HT1080 (cell line): ENCODE data around the gene CPNE8. TPM values are rescaled to one million over a fixed set of nuclear protein-coding genes. Genes with fewer than 3 reads are reported as not detected.

Experiments used
- DNase-seq: peaks from one replicate; pipeline ENCODE4 v3.0.0-alpha.2; 2015; ENCODE audit warnings: low read depth
- total RNA-seq: library from RNA; depleted of rRNA; stranded (reverse); fragments of >200 nt; shearing (Covaris generic); gene quantifications from 2 replicates; pipeline ENCODE4 v1.2.3, GENCODE V29; 2014

Gene CPNE8
- total RNA-seq, 1 experiment from 2014 or later = 17.3 TPM

DNA sequence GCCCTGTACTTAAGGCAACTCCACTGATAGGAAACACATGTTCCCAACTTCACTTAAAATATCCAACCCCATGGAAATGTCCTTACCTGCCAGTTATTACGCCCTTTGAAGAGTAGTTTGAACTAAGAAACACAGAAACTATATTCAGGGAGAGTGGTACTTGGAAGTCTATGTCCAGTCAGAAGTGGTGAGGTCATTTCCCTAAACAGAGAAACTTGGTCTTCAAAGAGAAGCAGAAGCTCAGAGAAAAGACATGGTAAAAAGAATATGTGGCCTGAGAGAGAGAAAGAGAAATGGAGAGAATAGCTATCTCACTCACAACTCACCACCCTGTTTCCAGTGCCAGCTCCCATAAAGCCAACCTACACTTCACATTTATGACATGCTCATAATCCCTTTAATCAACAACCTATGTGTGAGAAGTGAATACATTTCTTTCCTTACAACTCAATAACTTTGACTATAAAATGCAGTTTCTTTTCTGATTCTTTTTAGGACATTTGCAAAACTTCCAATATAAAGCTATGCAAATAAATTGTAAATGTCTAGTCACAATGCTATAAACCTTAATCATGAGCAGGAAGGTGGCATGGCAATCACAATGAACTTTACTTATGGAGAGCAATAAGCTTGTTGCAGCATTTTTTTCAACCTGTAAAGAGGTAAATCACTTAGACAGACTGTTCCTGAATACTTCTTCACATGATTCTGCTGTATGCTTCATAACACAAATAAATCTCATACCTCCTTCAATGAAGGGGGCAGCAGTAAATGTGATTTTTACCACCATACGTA is 67.1 kb downstream of the CPNE8 start:
- DNase-seq = no peak

DNA sequence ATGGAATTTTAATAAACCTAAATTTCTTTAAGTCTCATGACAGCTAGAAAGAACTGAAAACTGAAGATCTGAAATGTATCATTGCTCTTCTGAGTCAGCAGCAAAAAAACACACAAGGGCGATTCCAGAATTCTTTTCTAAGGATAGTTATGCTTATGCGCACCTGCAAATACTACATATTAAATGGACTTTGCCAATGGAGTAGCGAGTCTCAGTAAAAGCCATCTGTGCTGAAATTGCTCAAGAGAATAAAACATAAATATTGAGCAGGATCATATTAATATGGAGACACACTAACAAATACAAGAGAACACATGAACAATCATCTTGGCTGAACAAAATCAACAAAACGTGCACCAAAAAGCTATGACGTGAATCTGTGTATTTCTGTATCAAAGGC is 73.7 kb downstream of the CPNE8 start:
- DNase-seq = no peak

DNA sequence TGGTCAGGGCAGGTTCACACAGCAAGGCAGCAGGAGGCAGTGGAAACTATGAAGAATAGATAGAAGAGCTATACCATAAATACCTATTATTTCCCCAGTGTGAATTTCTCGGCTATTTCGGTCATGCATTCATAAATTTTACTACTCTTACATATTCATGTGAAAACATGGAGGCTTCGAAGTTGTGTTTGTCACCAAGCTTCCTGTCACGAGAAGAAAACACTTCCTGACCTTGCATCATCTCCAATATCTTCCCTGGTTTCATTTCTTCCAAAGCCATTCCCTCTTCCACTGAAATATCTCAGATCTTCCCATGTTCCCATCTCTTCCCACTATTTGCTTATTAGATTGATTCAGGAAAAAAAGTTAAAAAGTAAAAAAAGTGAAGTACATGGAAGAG is 80.4 kb downstream of the CPNE8 start:
- no peak for DNase-seq

DNA sequence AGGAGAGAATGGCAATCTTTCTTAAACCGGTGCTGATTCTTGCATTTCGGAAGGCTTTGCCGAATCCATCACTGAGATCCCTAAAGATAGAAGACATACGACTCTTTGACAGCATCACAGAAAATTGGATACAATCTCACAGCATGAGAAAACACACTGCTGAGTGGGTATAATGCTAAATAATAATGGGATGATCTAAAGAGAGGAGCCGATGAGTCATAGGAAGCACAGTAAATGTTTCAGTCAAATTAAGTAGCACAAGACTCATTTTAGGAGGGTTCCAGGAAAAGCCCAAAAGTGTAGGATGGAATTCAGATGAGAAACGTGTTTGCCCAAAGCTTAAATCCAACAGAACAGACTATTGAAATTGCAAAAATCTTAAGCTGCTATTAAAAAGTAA is 81.7 kb downstream of the CPNE8 start:
- peak; percentile 34 for DNase-seq

DNA sequence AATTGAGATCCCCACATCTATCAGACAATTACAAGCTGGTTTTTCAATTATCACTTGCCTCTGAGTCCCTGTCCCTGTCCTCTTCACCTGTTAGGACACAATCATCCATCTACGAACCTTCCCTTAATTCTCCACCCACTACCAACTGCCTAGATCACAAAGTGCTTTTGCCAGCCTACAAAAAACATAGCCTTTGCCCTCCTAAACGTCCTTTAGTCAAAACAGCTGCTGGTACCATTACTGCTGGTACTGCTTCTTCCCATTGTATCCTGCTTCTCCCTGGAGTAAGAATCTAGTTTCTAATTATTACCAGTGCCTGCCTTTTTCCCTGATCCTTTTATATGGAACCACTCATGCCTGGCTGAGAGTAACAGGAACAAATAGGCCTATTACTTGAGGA is 82.1 kb downstream of the CPNE8 start:
- DNase-seq = no peak

DNA sequence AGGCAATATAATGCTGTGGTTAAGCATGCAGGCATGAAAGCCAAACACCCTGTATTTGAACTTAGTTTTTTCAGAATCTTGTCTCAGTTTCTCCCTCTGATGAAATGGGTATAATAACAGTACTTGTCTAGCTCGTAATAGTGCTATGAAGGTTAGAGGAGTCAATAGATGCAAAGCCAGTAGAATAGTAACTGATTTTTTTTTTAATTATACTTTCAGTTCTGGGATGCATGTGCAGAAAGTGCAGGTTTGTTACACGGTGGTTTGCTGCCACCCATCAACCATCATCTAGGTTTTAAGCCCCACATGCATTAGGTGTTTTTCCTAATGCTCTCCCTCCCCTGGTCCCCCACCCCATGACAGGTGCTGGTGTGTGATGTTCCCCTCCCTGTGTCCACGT is 87.4 kb downstream of the CPNE8 start:
- DNase-seq = no peak

DNA sequence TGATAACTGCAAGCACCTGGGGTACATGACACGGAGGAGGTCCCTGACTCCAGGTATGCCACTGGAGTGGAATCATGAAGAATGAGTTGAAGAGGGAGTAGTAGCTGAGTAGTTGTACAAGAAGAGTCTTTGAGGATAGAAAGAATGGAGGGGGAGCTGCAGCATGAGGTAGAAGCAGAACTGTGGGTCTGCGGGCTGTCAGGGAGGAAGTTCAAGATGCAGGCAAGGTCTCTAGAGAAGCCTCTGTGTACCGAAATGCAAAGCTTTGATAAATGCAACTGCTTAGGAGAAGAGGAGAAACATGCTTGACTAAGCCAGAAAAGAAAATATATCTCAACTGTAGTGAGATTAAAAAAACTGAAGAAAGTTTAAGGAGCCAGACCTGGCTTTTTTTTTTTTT is 91.5 kb downstream of the CPNE8 start:
- DNase-seq = no peak

DNA sequence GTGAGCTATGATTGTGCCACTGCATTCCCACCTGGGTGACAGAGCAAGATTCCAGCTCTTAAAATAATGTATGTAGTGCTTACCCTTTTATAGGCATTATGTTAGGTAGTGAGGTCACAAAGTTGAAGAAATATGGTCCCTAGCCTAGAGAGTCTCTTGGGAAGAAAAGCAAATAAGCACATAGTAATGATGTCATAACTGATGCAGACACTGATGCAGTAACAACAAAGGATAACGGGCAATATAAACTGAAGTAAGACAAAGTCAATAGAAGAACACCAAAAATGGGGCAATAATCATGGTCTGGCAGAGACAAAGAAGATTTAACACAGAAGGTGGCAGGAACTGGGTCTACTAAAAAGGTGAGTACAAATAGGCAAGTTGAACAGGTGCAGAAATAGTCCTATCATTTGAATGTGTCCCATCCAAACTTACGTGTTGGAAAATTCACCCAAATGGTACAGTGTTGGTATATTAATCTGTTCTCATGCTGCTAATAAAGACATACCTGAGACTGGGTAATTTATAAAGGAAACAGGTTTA is 93.5 kb downstream of the CPNE8 start:
- DNase-seq = no peak

DNA sequence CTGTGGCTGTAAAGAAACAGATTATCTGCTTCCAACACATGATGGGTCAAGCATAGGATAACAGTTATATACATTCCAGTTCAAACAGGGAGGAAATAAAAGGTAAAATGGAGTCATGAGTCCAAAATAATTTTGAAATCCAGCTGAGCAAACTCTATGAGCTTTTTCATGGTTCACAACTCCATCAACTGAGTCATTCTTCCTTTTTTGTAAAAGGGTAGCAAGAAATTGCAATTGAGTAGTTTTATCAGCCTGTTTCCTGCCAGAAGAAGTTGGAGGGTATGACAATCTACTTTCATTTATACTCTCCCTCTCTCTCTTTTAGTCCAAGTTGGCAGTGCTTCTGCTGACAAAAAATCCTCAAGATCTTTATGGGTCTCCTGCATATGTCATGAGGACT is 95.6 kb downstream of the CPNE8 start:
- no peak for DNase-seq

DNA sequence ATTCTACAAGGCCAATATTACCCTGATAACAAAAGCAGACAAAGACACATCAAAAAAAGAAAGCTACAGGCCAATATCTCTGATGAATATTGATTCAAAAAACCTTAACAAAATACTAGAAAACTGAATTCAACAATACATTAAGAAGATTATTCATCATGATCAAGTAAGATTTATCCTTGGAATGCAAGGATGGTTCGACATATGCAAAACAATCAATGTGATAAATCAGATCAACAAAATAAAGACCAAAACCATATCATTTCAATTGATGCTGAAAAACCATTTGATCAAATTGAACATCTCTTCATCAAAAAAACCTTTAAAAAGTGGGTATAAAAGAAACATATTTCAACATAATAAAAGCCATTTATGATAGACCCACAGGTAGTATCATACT is 117.3 kb downstream of the CPNE8 start:
- no peak for DNase-seq

DNA sequence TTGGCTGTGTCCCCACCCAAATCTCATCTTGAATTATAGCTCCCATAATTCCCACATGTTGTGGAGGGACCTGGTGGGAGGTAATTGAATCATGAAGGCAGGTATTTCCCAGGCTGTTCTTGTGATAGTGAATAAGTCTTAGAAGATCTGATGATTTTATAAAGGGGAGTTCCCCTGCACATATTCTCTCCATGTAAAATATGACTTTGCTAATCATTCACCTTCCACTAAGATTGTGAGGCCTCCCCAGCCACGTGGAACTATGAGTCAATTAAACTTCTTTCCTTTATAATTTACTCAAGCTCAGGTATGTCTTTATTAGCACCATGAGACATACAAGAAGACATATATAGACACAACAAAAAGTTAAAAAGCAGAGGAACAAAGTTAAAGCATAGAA is 120.0 kb downstream of the CPNE8 start:
- no peak for DNase-seq

DNA sequence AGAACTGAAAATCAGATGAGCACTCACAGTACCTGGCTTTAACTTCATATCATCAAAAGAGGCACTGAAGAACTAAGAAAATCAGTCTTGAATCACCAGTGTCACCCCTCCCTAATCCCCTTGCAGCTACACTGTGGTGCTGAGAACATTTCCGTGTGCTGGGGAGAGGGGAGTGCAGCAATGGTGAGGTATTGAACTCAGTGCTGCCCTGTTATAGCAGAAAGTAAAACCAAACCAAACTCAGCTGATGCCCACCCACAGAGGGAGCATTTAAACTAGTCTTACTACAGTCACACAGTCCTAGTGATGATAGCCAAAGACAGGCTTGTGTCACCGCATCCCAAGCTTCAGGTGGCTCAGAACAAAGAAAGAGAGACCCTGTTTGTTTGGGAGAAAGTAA is 122.1 kb downstream of the CPNE8 start:
- no peak for DNase-seq

DNA sequence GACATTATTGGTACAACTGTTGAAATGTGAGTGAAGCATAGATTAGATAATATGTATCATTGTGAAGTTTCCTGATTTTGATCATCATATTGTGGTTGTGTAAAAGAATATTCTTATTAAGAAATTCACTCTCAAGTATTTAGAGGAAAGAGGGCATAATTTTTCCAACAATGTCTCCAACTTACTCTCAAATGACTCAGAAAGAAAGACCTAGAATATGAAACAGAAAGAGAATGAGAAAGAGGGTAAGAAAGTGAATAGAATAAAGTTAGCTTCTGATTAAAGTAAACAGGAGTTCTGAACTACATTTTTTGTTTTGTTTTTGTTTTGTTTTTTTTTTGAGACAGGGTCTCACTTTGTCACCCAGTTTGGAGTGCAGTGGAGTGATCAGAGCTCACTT is 123.0 kb downstream of the CPNE8 start:
- DNase-seq = no peak

DNA sequence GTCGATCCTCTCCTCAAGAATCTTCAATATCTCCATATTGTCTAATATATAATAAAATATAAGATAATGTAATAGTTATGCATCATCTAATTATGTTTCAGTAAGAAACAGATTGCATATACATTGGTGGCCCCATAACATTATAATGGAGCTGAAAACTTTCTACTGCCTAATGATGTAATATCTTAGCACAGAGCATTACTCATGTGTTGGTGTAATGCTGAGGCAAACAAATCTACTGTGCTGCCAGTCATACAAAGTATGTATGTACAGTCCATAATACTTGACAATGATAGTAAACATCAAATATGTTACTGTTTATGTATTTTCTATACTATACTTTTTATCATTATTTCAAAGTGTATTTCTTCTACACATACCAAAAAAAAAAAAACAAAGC is 128.7 kb downstream of the CPNE8 start:
- no peak for DNase-seq

DNA sequence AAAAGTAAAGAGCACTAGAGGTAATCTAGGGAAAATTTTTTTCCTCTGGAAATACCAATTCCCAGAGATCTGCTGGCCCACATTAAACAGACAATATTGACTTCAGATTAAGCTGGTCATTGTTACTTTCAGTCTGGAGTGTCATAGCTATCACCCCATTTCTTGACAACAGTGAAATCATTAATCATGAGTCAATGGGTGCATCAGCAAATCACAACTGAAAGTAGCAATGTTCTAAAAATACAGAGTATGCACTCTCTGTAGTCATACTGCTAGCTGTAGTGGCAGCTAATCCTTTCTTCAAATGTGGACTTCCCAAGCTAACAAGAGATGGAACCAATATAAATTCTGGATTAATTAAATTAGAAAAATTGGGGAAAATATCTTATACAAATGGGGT is 129.9 kb downstream of the CPNE8 start:
- DNase-seq = no peak

DNA sequence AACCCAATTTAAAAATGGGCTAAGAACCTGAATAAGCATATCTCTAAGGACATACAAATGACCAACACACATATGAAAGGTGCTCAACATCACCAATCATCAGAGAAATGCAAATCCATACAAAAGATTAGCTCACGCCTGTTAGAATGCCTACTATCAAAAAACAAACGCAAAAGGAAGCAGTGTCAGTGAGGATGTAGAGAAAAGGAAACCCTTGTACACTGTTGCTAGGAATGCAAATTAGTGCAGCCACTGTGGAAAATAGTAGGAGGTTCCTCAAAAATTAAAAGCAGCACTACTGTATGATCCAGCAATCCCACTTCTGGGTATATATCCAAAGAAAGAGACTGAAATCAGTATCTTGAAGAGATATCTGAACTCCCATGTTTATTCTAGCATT is 133.0 kb downstream of the CPNE8 start:
- no peak for DNase-seq

DNA sequence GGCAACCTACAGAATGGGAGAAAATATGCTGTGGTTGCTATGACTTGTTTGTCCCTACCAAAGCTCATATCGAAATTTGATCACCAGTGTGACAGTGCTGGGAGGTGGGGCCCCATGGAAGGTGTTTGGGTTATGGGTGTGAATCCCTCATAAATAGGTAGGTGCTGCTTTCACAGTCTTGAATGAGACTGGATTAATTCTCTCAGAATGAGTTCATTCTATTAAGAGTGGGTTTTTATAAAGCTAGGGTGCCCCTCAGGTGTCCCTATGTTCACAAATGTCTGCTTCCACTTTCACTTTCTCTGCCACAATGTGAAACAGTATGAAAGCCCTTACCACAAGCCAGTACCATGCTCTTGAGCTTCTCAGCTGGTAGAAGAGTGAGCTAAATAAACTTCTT is 133.5 kb downstream of the CPNE8 start:
- no peak for DNase-seq

DNA sequence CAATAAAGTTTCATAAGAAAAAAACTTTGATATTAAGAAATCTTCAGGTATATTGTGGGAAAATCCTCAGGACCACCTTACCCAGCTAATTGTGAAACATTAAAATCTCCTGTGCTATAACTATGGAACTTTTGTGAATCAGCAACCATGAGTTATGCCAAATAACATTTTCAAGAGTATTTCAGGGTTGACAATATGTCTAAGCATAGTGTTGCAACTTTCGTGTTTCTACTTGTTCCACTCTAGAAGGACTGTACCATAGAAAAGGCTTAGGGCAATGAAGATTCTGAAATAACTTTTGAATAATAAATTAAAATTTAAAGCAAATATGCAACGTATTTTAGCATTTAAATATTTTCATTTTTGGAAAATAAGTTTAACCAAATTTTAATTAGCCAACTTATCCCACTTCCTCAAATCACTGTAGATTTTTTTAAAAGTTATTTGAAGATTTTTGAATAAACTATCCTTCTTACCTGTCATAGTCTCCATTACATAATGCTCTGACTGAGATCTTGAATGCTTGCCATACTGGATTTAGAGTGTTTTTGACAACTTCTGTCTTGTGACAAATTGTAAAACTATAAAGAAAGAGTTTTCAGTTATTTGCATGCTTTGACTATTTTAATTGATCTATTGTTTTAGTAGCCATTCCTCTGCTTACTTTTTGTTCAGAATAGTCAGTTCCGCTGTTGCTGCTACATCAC is 143.6 kb downstream of the CPNE8 start:
- no peak for DNase-seq

DNA sequence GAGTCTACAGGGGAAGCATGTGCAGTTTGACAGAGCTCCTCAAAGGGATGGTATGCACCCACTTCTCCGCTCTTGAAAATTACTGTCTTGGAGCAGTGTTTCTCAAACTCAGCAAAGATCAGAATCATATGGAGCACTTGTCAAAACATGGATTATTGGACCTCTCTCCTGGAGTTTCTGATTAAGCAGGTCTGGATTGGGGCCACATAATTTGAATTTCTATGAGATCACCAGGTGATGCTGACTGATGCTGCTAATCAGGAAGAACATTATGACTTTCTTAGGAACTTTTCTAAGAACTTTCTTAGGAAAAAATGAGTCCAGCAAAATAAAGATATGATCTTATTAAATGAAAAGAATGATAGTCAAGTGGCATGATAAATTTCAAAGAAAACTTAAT is 144.3 kb downstream of the CPNE8 start:
- no peak for DNase-seq

DNA sequence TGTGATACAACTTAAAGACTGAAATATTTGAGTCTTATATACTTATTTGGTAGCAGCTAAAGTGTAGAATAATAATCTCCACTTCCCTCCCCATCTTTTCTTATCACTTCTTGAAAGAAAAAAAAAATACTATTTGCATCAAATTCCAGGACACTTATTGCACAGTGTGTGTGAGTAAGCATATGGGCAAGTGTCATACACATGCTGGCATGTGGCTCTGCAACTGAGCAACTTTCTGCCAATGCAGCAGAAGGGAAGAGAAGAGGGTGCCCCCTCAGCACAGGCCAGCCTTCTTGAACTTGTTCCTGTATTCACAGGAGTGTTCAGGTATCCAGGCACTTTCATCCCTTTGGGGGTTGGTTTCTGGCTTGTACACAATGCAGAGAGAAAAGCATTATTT is 145.8 kb downstream of the CPNE8 start:
- DNase-seq = no peak

DNA sequence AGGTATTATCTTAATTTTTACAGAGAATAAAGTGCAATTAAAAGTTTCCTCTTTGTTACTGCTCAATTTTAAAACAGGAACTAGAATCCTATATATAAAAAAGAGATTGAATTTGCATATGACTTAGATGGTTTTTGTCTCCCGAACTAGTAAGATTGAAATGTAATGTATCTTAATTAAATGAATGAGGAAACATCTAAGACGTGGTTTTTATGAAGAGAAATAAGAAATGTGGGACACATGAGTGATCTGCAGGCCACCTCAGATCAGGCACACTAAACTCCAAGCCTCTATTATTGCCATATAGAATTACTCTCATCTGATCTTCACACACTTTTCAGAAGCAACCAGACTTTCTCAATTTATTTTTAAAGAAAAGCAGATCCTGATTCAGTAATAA is 158.6 kb downstream of the CPNE8 start:
- no peak for DNase-seq

DNA sequence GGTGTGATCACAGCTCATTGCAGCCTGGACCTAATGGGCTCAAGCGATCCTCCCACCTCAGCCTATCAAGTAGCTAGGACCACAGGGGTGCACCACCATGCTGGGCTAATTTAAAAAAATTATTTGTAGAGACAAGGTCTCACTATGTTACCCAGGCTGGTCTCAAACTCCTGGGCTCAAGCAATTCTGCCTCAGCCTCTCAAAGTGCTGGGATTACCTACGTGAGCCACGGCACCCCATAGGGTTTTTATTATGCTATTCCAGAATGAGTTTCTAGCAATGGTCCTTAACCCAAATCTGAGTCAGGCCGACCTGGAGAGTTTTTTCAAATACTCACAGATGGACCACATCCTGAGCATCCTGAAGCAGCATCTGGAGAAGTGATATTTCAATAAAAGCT is 159.8 kb downstream of the CPNE8 start:
- no peak for DNase-seq

DNA sequence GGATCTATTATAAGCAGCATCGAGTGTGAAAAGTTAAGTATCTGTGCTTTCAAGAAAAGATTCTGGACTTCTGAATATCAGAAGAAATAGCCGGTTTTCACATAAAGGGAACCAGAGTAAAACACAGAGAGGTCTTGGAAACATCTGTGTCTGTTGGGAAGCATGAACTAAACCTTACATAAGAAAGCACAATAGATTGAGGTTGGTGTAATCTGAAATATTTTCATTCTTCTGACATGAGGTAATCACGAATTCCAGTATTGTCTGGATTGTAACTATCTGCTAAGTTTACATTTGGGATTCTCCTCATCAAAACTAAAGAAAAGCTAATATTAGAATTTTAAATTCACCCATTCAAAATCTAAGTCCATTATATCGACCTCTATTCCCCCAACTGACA is 161.3 kb downstream of the CPNE8 start:
- DNase-seq = no peak
